GM21619 (cell line): Measurements from ENCODE around the gene NCS1.

Experiments used
- ATAC-seq: cut with Tn5 transposase; IDR thresholded peaks from one replicate; pipeline ENCODE4 v1.9.1; 2021; ENCODE audit not compliant: unreplicated experiment

The NCS1 gene

GRCh38 chr9:130285271-130285670 is 113.1 kb downstream of the NCS1 start:
- ATAC-seq: no peak

- no peak for ATAC-seq
Observed at GRCh38 chr9:130286072-130286770, 114.0 kb downstream of the NCS1 start.
